Measurements from ENCODE around the gene CENPX. TPM values are rescaled to one million over a fixed set of nuclear protein-coding genes. Genes with fewer than 3 reads are reported as not detected.

CENPX gene
- total and polyA plus RNA-seq, 2 of the 13 experiments (the other 11 are each of a cell fraction or from before 2014, with no cell fraction given), result 92.7 to 170 TPM

DNA sequence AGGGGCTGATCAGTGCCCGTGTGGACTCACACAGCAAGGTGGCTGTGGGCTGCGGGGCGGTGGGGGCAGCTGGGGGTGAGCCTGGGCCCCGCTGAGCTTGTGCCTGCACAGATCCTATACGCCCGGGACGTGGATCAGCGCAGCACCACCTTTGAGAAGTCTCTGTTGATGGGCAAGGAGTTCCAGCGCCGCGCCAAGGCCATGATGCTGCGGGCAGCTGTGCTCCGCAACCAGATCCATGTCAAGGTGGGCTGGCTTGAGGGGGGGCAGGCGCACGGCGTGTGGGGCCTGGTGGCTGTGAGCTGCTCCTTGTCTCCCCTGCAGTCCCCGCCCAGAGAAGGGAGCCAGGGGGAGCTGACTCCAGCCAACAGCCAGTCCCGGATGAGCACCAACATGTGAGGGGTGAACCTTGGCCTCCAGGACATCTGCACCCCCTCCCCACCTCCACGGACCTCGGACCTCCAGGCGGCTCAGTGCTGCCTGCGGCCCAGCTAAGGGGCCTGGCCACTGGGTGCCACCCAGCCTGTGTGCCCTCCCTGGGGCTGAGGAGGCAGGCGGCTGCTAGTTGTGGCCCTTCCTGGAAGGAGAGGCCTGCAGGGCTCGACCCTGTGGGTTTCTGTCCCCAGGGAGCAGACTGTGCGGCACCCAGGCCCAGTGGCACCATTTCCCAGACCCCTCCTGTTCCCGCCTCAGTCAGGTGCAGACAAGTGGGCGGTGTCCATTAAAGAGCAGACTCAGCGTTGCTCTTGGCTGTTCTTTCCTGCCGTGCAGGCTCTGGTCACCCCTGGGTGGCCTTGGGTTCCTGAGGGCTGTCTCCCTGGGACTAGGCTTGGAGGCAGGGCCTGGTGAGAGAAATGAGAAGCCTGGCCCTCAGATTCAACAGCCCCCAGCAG, 34.3 kb upstream of the CENPX start (continued):
- TF ChIP-seq KLF6 (CRISPR knock-in tag; IDR thresholded peaks at IDR 0.05), result 0 out of 2 replicates have a peak, but pooled peaks have one; percentile 29
- TF ChIP-seq TFDP1 (CRISPR knock-in tag; IDR thresholded peaks at IDR 0.05; ENCODE audit: borderline replicate concordance), result peak; percentile 63; the same call in 1 of the 2 replicates
- no peak for TF ChIP-seq ZNF816 (CRISPR knock-in tag; IDR thresholded peaks at IDR 0.05; ENCODE audit: borderline replicate concordance)
- TF ChIP-seq, protein P1, sequence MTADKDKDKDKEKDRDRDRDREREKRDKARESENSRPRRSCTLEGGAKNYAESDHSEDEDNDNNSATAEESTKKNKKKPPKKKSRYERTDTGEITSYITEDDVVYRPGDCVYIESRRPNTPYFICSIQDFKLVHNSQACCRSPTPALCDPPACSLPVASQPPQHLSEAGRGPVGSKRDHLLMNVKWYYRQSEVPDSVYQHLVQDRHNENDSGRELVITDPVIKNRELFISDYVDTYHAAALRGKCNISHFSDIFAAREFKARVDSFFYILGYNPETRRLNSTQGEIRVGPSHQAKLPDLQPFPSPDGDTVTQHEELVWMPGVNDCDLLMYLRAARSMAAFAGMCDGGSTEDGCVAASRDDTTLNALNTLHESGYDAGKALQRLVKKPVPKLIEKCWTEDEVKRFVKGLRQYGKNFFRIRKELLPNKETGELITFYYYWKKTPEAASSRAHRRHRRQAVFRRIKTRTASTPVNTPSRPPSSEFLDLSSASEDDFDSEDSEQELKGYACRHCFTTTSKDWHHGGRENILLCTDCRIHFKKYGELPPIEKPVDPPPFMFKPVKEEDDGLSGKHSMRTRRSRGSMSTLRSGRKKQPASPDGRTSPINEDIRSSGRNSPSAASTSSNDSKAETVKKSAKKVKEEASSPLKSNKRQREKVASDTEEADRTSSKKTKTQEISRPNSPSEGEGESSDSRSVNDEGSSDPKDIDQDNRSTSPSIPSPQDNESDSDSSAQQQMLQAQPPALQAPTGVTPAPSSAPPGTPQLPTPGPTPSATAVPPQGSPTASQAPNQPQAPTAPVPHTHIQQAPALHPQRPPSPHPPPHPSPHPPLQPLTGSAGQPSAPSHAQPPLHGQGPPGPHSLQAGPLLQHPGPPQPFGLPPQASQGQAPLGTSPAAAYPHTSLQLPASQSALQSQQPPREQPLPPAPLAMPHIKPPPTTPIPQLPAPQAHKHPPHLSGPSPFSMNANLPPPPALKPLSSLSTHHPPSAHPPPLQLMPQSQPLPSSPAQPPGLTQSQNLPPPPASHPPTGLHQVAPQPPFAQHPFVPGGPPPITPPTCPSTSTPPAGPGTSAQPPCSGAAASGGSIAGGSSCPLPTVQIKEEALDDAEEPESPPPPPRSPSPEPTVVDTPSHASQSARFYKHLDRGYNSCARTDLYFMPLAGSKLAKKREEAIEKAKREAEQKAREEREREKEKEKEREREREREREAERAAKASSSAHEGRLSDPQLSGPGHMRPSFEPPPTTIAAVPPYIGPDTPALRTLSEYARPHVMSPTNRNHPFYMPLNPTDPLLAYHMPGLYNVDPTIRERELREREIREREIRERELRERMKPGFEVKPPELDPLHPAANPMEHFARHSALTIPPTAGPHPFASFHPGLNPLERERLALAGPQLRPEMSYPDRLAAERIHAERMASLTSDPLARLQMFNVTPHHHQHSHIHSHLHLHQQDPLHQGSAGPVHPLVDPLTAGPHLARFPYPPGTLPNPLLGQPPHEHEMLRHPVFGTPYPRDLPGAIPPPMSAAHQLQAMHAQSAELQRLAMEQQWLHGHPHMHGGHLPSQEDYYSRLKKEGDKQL (CRISPR knock-in tag; IDR thresholded peaks at IDR 0.05; ENCODE audit: low read depth), result no peak
- no peak for TF ChIP-seq ZFP62 (CRISPR knock-in tag; IDR thresholded peaks at IDR 0.05)
- no peak; the same call in 1 of the 2 replicates for TF ChIP-seq ZNF616 (CRISPR knock-in tag; IDR thresholded peaks at IDR 0.05; ENCODE audit: low read depth)
- TF ChIP-seq ZNF263 (CRISPR knock-in tag; IDR thresholded peaks at IDR 0.05), result 0 out of 2 replicates have a peak, but pooled peaks have one; percentile 10
- TF ChIP-seq ZNF607 (CRISPR knock-in tag; IDR thresholded peaks at IDR 0.05; ENCODE audit: borderline replicate concordance), result peak; percentile 83; the same call in 1 of the 2 replicates
- TF ChIP-seq CHCHD3 (CRISPR knock-in tag; IDR thresholded peaks at IDR 0.05), result no peak
- TF ChIP-seq PITX1 (CRISPR knock-in tag; IDR thresholded peaks at IDR 0.05), result peak; percentile 80; the same call in 1 of the 2 replicates
- 0 out of 2 replicates have a peak, but pooled peaks have one; percentile 27 for TF ChIP-seq KMT2B (CRISPR knock-in tag; IDR thresholded peaks at IDR 0.05)
- peak; percentile 54; the same call in 1 of the 2 replicates for TF ChIP-seq ZNF547 (CRISPR knock-in tag; IDR thresholded peaks at IDR 0.05)
- TF ChIP-seq CREBL2 (CRISPR knock-in tag; IDR thresholded peaks at IDR 0.05; ENCODE audit: borderline replicate concordance), result no peak
- no peak for TF ChIP-seq ZNF496 (CRISPR knock-in tag; IDR thresholded peaks at IDR 0.05; ENCODE audit: insufficient replicate concordance)
- no peak for TF ChIP-seq MZF1 (CRISPR knock-in tag; IDR thresholded peaks at IDR 0.05; ENCODE audit: borderline replicate concordance)
- TF ChIP-seq PBX2 (CRISPR knock-in tag; IDR thresholded peaks at IDR 0.05), result no peak
- TF ChIP-seq NPAS2 (CRISPR knock-in tag; IDR thresholded peaks at IDR 0.05; ENCODE audit: borderline replicate concordance), result no peak
- no peak for TF ChIP-seq MXD1 (CRISPR knock-in tag; IDR thresholded peaks at IDR 0.05)

All from HepG2 (cell line).